AG04449 (cell line): Measurements from ENCODE around the gene SELENON.

Experiments used
- CTCF ChIA-PET: fragments of 350-600 bp; formaldehyde crosslinking; extraction: SDS; loops from one replicate; lab custom pipeline; 2021; ENCODE audit warnings: antibody characterized with exemption; lab: Yijun Ruan, JAX
- POLR2A ChIA-PET: fragments of 400-600, 350-600 bp; formaldehyde crosslinking; extraction: SDS; loops from one replicate; lab custom pipeline; 2020; ENCODE audit warnings: antibody characterized with exemption, inconsistent platforms; lab: Yijun Ruan, JAX
- DNase-seq: peaks from one replicate; pipeline ENCODE4 v3.0.0-alpha.2; 2010; ENCODE audit warnings: low read depth, low spot score
- H3K4me3 ChIP-seq: 2 replicates; pipeline ENCODE4 v1.5.1; 2011; ENCODE audit warnings: low read depth, mild to moderate bottlenecking, control low read depth, low read length
- CTCF ChIP-seq: IDR thresholded peaks from one replicate; pipeline ENCODE4 v1.5.1; 2011; ENCODE audit warnings: mild to moderate bottlenecking, moderate library complexity, low read length, control low read depth, inconsistent platforms; ENCODE audit not compliant: insufficient read depth; ENCODE audit errors: missing control alignments

SELENON gene

GRCh38 chr1:25769625-25770383 lies 30.2 kb upstream of the SELENON start:
- no peak for TF ChIP-seq CTCF
- ChIA-PET POLR2A (no interaction called here), CTCF (no interaction called here)
- DNase-seq: no peak
- no peak overlapping the region for H3K4me3 ChIP-seq

- no peak overlapping the region for H3K4me3 ChIP-seq
- ChIA-PET CTCF (no interaction called here), POLR2A (no interaction called here)
- no peak for TF ChIP-seq CTCF
- no peak for DNase-seq
Observed at GRCh38 chr1:25770541-25771220, 29.3 kb upstream of the SELENON start.

GRCh38 chr1:25771221-25772114 lies 28.5 kb upstream of the SELENON start:
- TF ChIP-seq CTCF: no peak
- ChIA-PET POLR2A (no interaction called here), CTCF (interaction anchor here (0.7 kb wide), 1 partner anchor 17 kb away, joined by 3 read pairs; no protein-coding TSS in a partner anchor)
- no peak for DNase-seq
- H3K4me3 ChIP-seq: no peak overlapping the region

- DNase-seq: no peak
- no peak for TF ChIP-seq CTCF
- H3K4me3 ChIP-seq: no peak overlapping the region
- ChIA-PET CTCF (interaction anchor here (0.7 kb wide), 1 partner anchor 16 kb away, joined by 3 read pairs; no protein-coding TSS in a partner anchor), POLR2A (no interaction called here)
Observed at GRCh38 chr1:25772164-25772563, 27.8 kb upstream of the SELENON start.

GRCh38 chr1:25772692-25773245 lies 27.2 kb upstream of the SELENON start:
- TF ChIP-seq CTCF: no peak
- DNase-seq: no peak
- H3K4me3 ChIP-seq: no peak overlapping the region
- ChIA-PET POLR2A (no interaction called here), CTCF (no interaction called here)
